IMR-90 (cell line): Measurements from ENCODE around the gene GCNT2. TPM values are rescaled to one million over a fixed set of nuclear protein-coding genes. Genes with fewer than 3 reads are reported as not detected.
A peak's percentile ranks its signal among the peaks of the same experiment; 100 is the strongest.

ENCODE experiments used
- ATAC-seq: fragments of 200-7000 bp; cut with Tn5 transposase; 2 replicates; pipeline ENCODE4 v1.9.1; 2020; ENCODE audit warnings: low read depth, mild to moderate bottlenecking, moderate library complexity
- BruUV-seq: library from RNA; stranded (reverse); fragments of 400-500 nt; replicated peaks from 2 replicates; lab custom pipeline; 2021; lab: Mats Ljungman, UMichigan
- CTCF ChIA-PET: fragments of 300-600 bp; formaldehyde crosslinking; extraction: SDS; loops from one replicate; lab custom pipeline; 2021; ENCODE audit warnings: antibody characterized with exemption; lab: Yijun Ruan, JAX
- POLR2A ChIA-PET: fragments of 300-600 bp; sonication (Branson Sonifier 250); formaldehyde crosslinking; loops from one replicate; lab custom pipeline; 2022; ENCODE audit warnings: antibody characterized with exemption; ENCODE audit not compliant: unreplicated experiment; lab: Charles Lee
- DNase-seq: peaks from one replicate; pipeline ENCODE4 v3.0.0; 2013
- H2AFZ ChIP-seq: replicated peaks from 2 replicates; pipeline ENCODE3; 2013; ENCODE audit warnings: low read length, mild to moderate bottlenecking; ENCODE audit not compliant: poor library complexity
- H2AK5ac ChIP-seq: 2 replicates; pipeline ENCODE4 v1.6.1; 2013; ENCODE audit warnings: low read depth, low read length, inconsistent platforms
- H2AK9ac ChIP-seq: replicated peaks from 2 replicates; pipeline ENCODE3; 2013; ENCODE audit warnings: mild to moderate bottlenecking, low read depth, low read length, moderate library complexity; ENCODE audit not compliant: poor library complexity
- H2BK120ac ChIP-seq: 2 replicates; pipeline ENCODE4 v1.6.1; 2013; ENCODE audit warnings: low read depth, low read length, inconsistent platforms
- H2BK15ac ChIP-seq: 3 replicates; pipeline ENCODE4 v1.6.1; 2013; ENCODE audit warnings: low read depth, low read length, inconsistent platforms
- H2BK20ac ChIP-seq: 2 replicates; pipeline ENCODE4 v1.6.1; 2013; ENCODE audit warnings: low read depth, mild to moderate bottlenecking, inconsistent platforms, low read length, moderate library complexity
- H2BK5ac ChIP-seq: 2 replicates; pipeline ENCODE4 v1.6.1; 2013; ENCODE audit warnings: mild to moderate bottlenecking, low read depth, low read length, inconsistent platforms; ENCODE audit not compliant: poor library complexity, severe bottlenecking
- H3K14ac ChIP-seq: replicated peaks from 2 replicates; pipeline ENCODE4 v1.6.1; 2013; ENCODE audit warnings: low read depth, low read length, inconsistent platforms
- H3K18ac ChIP-seq: 2 replicates; pipeline ENCODE4 v1.6.1; 2013; ENCODE audit warnings: low read depth, low read length, control low read depth
- H3K23ac ChIP-seq: 2 replicates; pipeline ENCODE4 v1.6.1; 2013; ENCODE audit warnings: low read depth, low read length, inconsistent platforms
- H3K27ac ChIP-seq: 2 replicates; pipeline ENCODE4 v1.5.1; 2013; ENCODE audit warnings: mild to moderate bottlenecking, control low read depth, low read length; ENCODE audit not compliant: insufficient read depth
- H3K27me3 ChIP-seq: 2 replicates; pipeline ENCODE4 v1.6.1; 2013; ENCODE audit warnings: low read length; ENCODE audit not compliant: control insufficient read depth, insufficient read depth
- H3K36me3 ChIP-seq: 2 replicates; pipeline ENCODE4 v1.6.1; 2013; ENCODE audit warnings: low read length, mixed read lengths; ENCODE audit not compliant: control insufficient read depth, insufficient read depth
- H3K4ac ChIP-seq: 2 replicates; pipeline ENCODE4 v1.6.1; 2013; ENCODE audit warnings: low read depth, low read length, inconsistent platforms
- H3K4me1 ChIP-seq: 2 replicates; pipeline ENCODE4 v1.6.1; 2013; ENCODE audit warnings: low read length, mixed read lengths; ENCODE audit not compliant: control insufficient read depth, insufficient read depth
- H3K4me2 ChIP-seq: 2 replicates; pipeline ENCODE4 v1.6.1; 2013; ENCODE audit warnings: low read depth, mild to moderate bottlenecking, control low read depth, low read length, moderate library complexity
- H3K4me3 ChIP-seq: 2 replicates; pipeline ENCODE4 v1.5.1; 2013; ENCODE audit warnings: low read depth, mild to moderate bottlenecking, control low read depth, low read length, moderate library complexity; ENCODE audit not compliant: insufficient read depth
- H3K56ac ChIP-seq: 2 replicates; pipeline ENCODE4 v1.6.1; 2013; ENCODE audit warnings: low read length, inconsistent platforms; ENCODE audit not compliant: insufficient read depth; ENCODE audit errors: extremely low read depth
- H3K79me1 ChIP-seq, 2 experiments: 2 replicates each; pipeline ENCODE4 v1.6.1; 2013; ENCODE audit warnings: low read length in 2 of 2, inconsistent platforms in 1 of 2, low read depth in 1 of 2
- H3K9ac ChIP-seq: 2 replicates; pipeline ENCODE4 v1.6.1; 2013; ENCODE audit warnings: low read depth, low read length, control low read depth
- H3K9me1 ChIP-seq: 2 replicates; pipeline ENCODE4 v1.6.1; 2013; ENCODE audit warnings: low read length, inconsistent platforms; ENCODE audit not compliant: insufficient read depth
- H3K9me3 ChIP-seq: 2 replicates; pipeline ENCODE4 v1.6.1; 2013; ENCODE audit warnings: low read length; ENCODE audit not compliant: control insufficient read depth, insufficient read depth
- H4K20me1 ChIP-seq: 2 replicates; pipeline ENCODE4 v1.6.1; 2013; ENCODE audit warnings: low read length, inconsistent platforms; ENCODE audit not compliant: insufficient read depth
- H4K5ac ChIP-seq: 2 replicates; pipeline ENCODE4 v1.6.1; 2013; ENCODE audit warnings: mild to moderate bottlenecking, low read depth, low read length, control low read depth
- H4K8ac ChIP-seq, 2 experiments: 2 replicates each; pipeline ENCODE4 v1.6.1; 2013; ENCODE audit warnings: low read depth in 2 of 2, low read length in 2 of 2, control low read depth in 1 of 2, inconsistent platforms in 1 of 2
- H4K91ac ChIP-seq: 2 replicates; pipeline ENCODE4 v1.6.1; 2013; ENCODE audit warnings: low read depth, low read length, inconsistent platforms; ENCODE audit not compliant: insufficient read depth
- BHLHE40 ChIP-seq: fragments of 150-350 bp; IDR thresholded peaks from 2 replicates; pipeline ENCODE4 v1.6.1; 2016; ENCODE audit warnings: mild to moderate bottlenecking, low read depth, low read length
- CEBPB ChIP-seq: IDR thresholded peaks from 2 replicates; pipeline ENCODE4 v1.6.1; 2012; ENCODE audit warnings: low read depth, low read length, improper control_type of control experiment
- CHD1 ChIP-seq: IDR thresholded peaks from 2 replicates; pipeline ENCODE4 v1.6.1; 2012; ENCODE audit warnings: low read depth, low read length, improper control_type of control experiment
- CTCF ChIP-seq: conservative IDR thresholded peaks from 2 replicates; pipeline ENCODE4 v1.5.1; 2012; ENCODE audit warnings: mild to moderate bottlenecking, low read depth, low read length, improper control_type of control experiment
- ELK1 ChIP-seq: fragments of 150-350 bp; IDR thresholded peaks from 2 replicates; pipeline ENCODE4 v1.6.1; 2016; ENCODE audit warnings: low read depth, mild to moderate bottlenecking, low read length, moderate library complexity, borderline replicate concordance
- FOS ChIP-seq: fragments of 150-350 bp; IDR thresholded peaks from 2 replicates; pipeline ENCODE4 v1.6.1; 2016; ENCODE audit warnings: low read depth, low read length
- MAFK ChIP-seq: IDR thresholded peaks from 2 replicates; pipeline ENCODE4 v1.6.1; 2012; ENCODE audit warnings: low read depth, low read length, improper control_type of control experiment
- MAZ ChIP-seq: IDR thresholded peaks from 2 replicates; pipeline ENCODE4 v1.6.1; 2012; ENCODE audit warnings: low read depth, mild to moderate bottlenecking, low read length, improper control_type of control experiment, moderate library complexity, borderline replicate concordance
- MXI1 ChIP-seq: IDR thresholded peaks from 2 replicates; pipeline ENCODE4 v1.6.1; 2012; ENCODE audit warnings: low read depth, mild to moderate bottlenecking, low read length, moderate library complexity, borderline replicate concordance
- POLR2A ChIP-seq: IDR thresholded peaks from 2 replicates; pipeline ENCODE4 v1.6.1; 2012; ENCODE audit warnings: mild to moderate bottlenecking, low read depth, low read length
- RAD21 ChIP-seq: IDR thresholded peaks from 2 replicates; pipeline ENCODE4 v1.6.1; 2012; ENCODE audit warnings: low read length, improper control_type of control experiment
- RCOR1 ChIP-seq: IDR thresholded peaks from 2 replicates; pipeline ENCODE4 v1.6.1; 2012; ENCODE audit warnings: mild to moderate bottlenecking, low read length, improper control_type of control experiment; ENCODE audit not compliant: insufficient replicate concordance
- SMC3 ChIP-seq: fragments of 150-350 bp; IDR thresholded peaks from 2 replicates; pipeline ENCODE4 v1.6.1; 2016; ENCODE audit warnings: low read depth, mild to moderate bottlenecking, antibody characterized with exemption, low read length, moderate library complexity
- WGBS, 2 experiments: methylation state at CpG; one replicate each; pipeline versions ENCODE4 v1.1.5 to v1.1.7; 2013; ENCODE audit warnings: missing lambda C conversion rate in 2 of 2; ENCODE audit not compliant: insufficient read length in 1 of 2; ENCODE audit errors: extremely low coverage in 2 of 2; 5-methylcytosine and 5-hydroxymethylcytosine counted together
- dilution Hi-C: fragments of 300-500 bp; cut with HindIII; formaldehyde crosslinking; loops from one replicate; pipeline ENCODE4 v1.14.3; 2018; ENCODE audit warnings: low sequenced_read_pairs; ENCODE audit not compliant: unreplicated experiment
- in situ Hi-C: fragments of 300-500 bp; cut with MboI; formaldehyde crosslinking; loops from 3 replicates; pipeline ENCODE4 v1.14.3; 2019; ENCODE audit warnings: low sequenced_read_pairs, inconsistent platforms, mixed read lengths
- intact Hi-C: fragments of 100-400 bp; cut with micrococcal nuclease; formaldehyde crosslinking; loops from 2 replicates; pipeline ENCODE4 v1.10.0; 2022
- polyA plus RNA-seq, 3 experiments: library from polyadenylated mRNA; depleted of rRNA; stranded (reverse); fragments of >200 nt; gene quantifications; 2 replicates each; pipeline ENCODE4 v1.2.3, GENCODE V29; 2012; ENCODE audit warnings: low replicate concordance in 1 of 3
- total RNA-seq: library from RNA; depleted of rRNA; stranded (reverse); fragments of >200 nt; gene quantifications from 2 replicates; pipeline ENCODE4 v1.2.3, GENCODE V29; 2012

The GCNT2 gene
- total and polyA plus RNA-seq, 2 of the 4 experiments (the other 2 are of a cell fraction), result 0.34 to 0.90 TPM

- H2BK120ac ChIP-seq, result peak overlapping the region; percentile 4; the same call in 1 of the 2 replicates
- peak overlapping the region; percentile 40 for H3K9ac ChIP-seq
- H3K4me3 ChIP-seq, result peak overlapping the region; percentile 37
- TF ChIP-seq CTCF (no peak), FOS (no peak), POLR2A (no peak), CHD1 (no peak), ELK1 (no peak), SMC3 (no peak), RAD21 (no peak), MXI1 (no peak), CEBPB (no peak), RCOR1 (no peak), MAZ (no peak), BHLHE40 (no peak), MAFK (no peak)
- H4K5ac ChIP-seq, result no peak overlapping the region
- no peaks in the 10 kb centered on the region for H3K79me1 ChIP-seq
- H2AFZ ChIP-seq, result peak overlapping the region; percentile 67
- H3K36me3 ChIP-seq, result no peaks in the 10 kb centered on the region
- no peak overlapping the region for H2AK9ac ChIP-seq
- H3K14ac ChIP-seq, result no peak overlapping the region
- H3K23ac ChIP-seq, result no peak overlapping the region
- peaks cover 2% of the 10 kb centered on the region; the same call in 1 of the 2 replicates for H3K9me1 ChIP-seq
- dilution Hi-C loops (no loop called here), intact Hi-C loops (no loop called here), in situ Hi-C loops (no loop called here)
- 0 out of 2 replicates have a peak, but pooled peaks cover 3% of the 10 kb centered on the region for H3K4me1 ChIP-seq
- H3K18ac ChIP-seq, result peak overlapping the region; percentile 30; the same call in 1 of the 2 replicates
- ATAC-seq (peak; percentile 83), DNase-seq (peak; percentile 8)
- BruUV-seq, result no TSS peak
- CTCF ChIA-PET, result no interaction called here
- no peak overlapping the region for H3K4ac ChIP-seq
- H3K9me3 ChIP-seq, result no peaks in the 10 kb centered on the region
- no peak overlapping the region for H2AK5ac ChIP-seq
- no peak overlapping the region for H2BK15ac ChIP-seq
- 0% methylated on average over 12 of the region's 22 CpGs; no CpG with 5 or more reads in 1 of the 2 experiments for WGBS, 2 experiments
- no peak overlapping the region for H2BK20ac ChIP-seq
- H3K4me2 ChIP-seq, result peak overlapping the region; percentile 73
- H3K27ac ChIP-seq, result peak overlapping the region; percentile 41
- POLR2A ChIA-PET, result interaction anchor here (0.6 to 0.8 kb wide), 6 partner anchors 9 to 473 kb away, joined by 3 to 10 read pairs (median 4); no protein-coding TSS in a partner anchor
- H4K8ac ChIP-seq, result peak overlapping the region; percentile 20 to 47; a peak in 1 of 4 replicates
- no peak overlapping the region for H3K56ac ChIP-seq
- no peak overlapping the region; the same call in 1 of the 2 replicates for H4K91ac ChIP-seq
- H2BK5ac ChIP-seq, result no peak overlapping the region
- H3K27me3 ChIP-seq, result no peaks in the 10 kb centered on the region
- H4K20me1 ChIP-seq, result no peaks in the 10 kb centered on the region
These were observed 34.6 kb downstream of the GCNT2 start for GRCh38 chr6:10555625-10556309.
